Neural cell (in vitro differentiated cells): ENCODE results near the gene GATAD2A. TPM values are rescaled to one million over a fixed set of nuclear protein-coding genes. Genes with fewer than 3 reads are reported as not detected.

Experiments used
- H2AFZ ChIP-seq: fragments of 200-600, 300-800 bp; sonication (generic), shearing (Covaris generic); 2 replicates; pipeline ENCODE4 v1.6.0; 2014; ENCODE audit warnings: low read depth, mild to moderate bottlenecking, antibody characterized with exemption, low read length, moderate library complexity
- H3F3A ChIP-seq: fragments of 200-600 bp; shearing (Covaris generic); 2 replicates; pipeline ENCODE4 v1.6.1; 2016; ENCODE audit warnings: mild to moderate bottlenecking, moderate library complexity, mixed read lengths, antibody characterized with exemption, low read length; ENCODE audit not compliant: insufficient read depth, poor library complexity, severe bottlenecking
- H3K27ac ChIP-seq: fragments of 200-600, 300-800 bp; sonication (generic), shearing (Covaris generic); 2 replicates; pipeline ENCODE4 v1.5.1; 2014; ENCODE audit warnings: mild to moderate bottlenecking, low read length, moderate library complexity
- H3K27me3 ChIP-seq: fragments of 300-800, 200-600 bp; sonication (generic), shearing (Covaris generic); 2 replicates; pipeline ENCODE4 v1.6.0; 2014; ENCODE audit warnings: mild to moderate bottlenecking, low read depth, low read length, moderate library complexity; ENCODE audit not compliant: insufficient read depth
- H3K36me3 ChIP-seq: fragments of 300-800, 200-600 bp; sonication (generic), shearing (Covaris generic); 2 replicates; pipeline ENCODE4 v1.5.1; 2014; ENCODE audit warnings: mild to moderate bottlenecking, antibody characterized with exemption, low read length, moderate library complexity; ENCODE audit not compliant: insufficient read depth
- H3K4me2 ChIP-seq: fragments of 300-800, 200-600 bp; sonication (generic), shearing (Covaris generic); 2 replicates; pipeline ENCODE4 v1.6.0; 2014; ENCODE audit warnings: mild to moderate bottlenecking, low read length
- H3K4me3 ChIP-seq: fragments of 300-800, 200-600 bp; sonication (generic), shearing (Covaris generic); 2 replicates; pipeline ENCODE4 v1.5.1; 2014; ENCODE audit warnings: mild to moderate bottlenecking, low read length, moderate library complexity
- H3K79me2 ChIP-seq: fragments of 200-600 bp; shearing (Covaris generic); replicated peaks from 2 replicates; pipeline ENCODE4 v1.6.0; 2014; ENCODE audit warnings: mild to moderate bottlenecking, low read length, moderate library complexity; ENCODE audit not compliant: insufficient read depth
- H3K9ac ChIP-seq: fragments of 300-800, 200-600 bp; sonication (generic), shearing (Covaris generic); 2 replicates; pipeline ENCODE4 v1.6.1; 2016; ENCODE audit warnings: mild to moderate bottlenecking, low read length, mixed read lengths
- H3K9me2 ChIP-seq: fragments of 200-600 bp; shearing (Covaris generic); 2 replicates; pipeline ENCODE4 v1.6.1; 2016; ENCODE audit warnings: mild to moderate bottlenecking, low read length, mixed read lengths; ENCODE audit not compliant: insufficient read depth
- H3K9me3 ChIP-seq: fragments of 200-600, 300-800 bp; sonication (generic), shearing (Covaris generic); 2 replicates; pipeline ENCODE4 v1.6.1; 2016; ENCODE audit warnings: mild to moderate bottlenecking, mixed run types, low read length, moderate library complexity, mixed read lengths
- H4K20me1 ChIP-seq: fragments of 200-600 bp; shearing (Covaris generic); 2 replicates; pipeline ENCODE4 v1.6.1; 2016; ENCODE audit warnings: mild to moderate bottlenecking, mixed run types; ENCODE audit not compliant: insufficient read depth
- EP300 ChIP-seq: fragments of 450-650 bp; conservative IDR thresholded peaks from 2 replicates; pipeline ENCODE4 v1.6.1; 2014; ENCODE audit warnings: antibody characterized with exemption, mild to moderate bottlenecking, moderate library complexity; ENCODE audit not compliant: poor library complexity, severe bottlenecking
- EZH2 ChIP-seq: fragments of 200-600, 300-800 bp; shearing (Covaris generic), sonication (generic); IDR thresholded peaks from 2 replicates; pipeline ENCODE4 v1.6.1; 2014; ENCODE audit warnings: antibody characterized with exemption, low read length, borderline replicate concordance, mild to moderate bottlenecking; ENCODE audit not compliant: insufficient read depth, poor library complexity, severe bottlenecking
- MXI1 ChIP-seq: fragments of 450-650 bp; conservative IDR thresholded peaks from 2 replicates; pipeline ENCODE4 v1.6.1; 2014; ENCODE audit warnings: antibody characterized with exemption, mild to moderate bottlenecking; ENCODE audit not compliant: poor library complexity, severe bottlenecking
- POLR2AphosphoS5 ChIP-seq: IDR thresholded peaks from 2 replicates; pipeline ENCODE4 v1.6.1; 2012
- RAD21 ChIP-seq: fragments of 450-650 bp; conservative IDR thresholded peaks from 2 replicates; pipeline ENCODE4 v1.6.1; 2014; ENCODE audit warnings: antibody characterized with exemption, mild to moderate bottlenecking, moderate library complexity
- SMC3 ChIP-seq: fragments of 450-650 bp; conservative IDR thresholded peaks from 2 replicates; pipeline ENCODE4 v1.6.1; 2014; ENCODE audit warnings: antibody characterized with exemption, mild to moderate bottlenecking, moderate library complexity; ENCODE audit not compliant: poor library complexity
- TAF1 ChIP-seq: IDR thresholded peaks from 2 replicates; pipeline ENCODE4 v1.6.1; 2012; ENCODE audit warnings: low read depth
- polyA plus RNA-seq: library from polyadenylated mRNA; depleted of rRNA; stranded (reverse); fragments of >200 nt; gene quantifications from 2 replicates; pipeline ENCODE4 v1.2.3, GENCODE V29; 2014
- TF ChIP-seq, protein P1 (sequence below): fragments of 450-650 bp; IDR thresholded peaks from 2 replicates; pipeline ENCODE4 v1.5.1; 2014; ENCODE audit warnings: antibody characterized with exemption, mild to moderate bottlenecking, moderate library complexity; ENCODE audit not compliant: poor library complexity, severe bottlenecking
- TF ChIP-seq, protein P2 (sequence below): IDR thresholded peaks from 2 replicates; pipeline ENCODE4 v1.6.1; 2012; ENCODE audit warnings: borderline replicate concordance

The GATAD2A gene
- polyA plus RNA-seq, 1 donor from 2014 or later = 13.9 TPM

DNA sequence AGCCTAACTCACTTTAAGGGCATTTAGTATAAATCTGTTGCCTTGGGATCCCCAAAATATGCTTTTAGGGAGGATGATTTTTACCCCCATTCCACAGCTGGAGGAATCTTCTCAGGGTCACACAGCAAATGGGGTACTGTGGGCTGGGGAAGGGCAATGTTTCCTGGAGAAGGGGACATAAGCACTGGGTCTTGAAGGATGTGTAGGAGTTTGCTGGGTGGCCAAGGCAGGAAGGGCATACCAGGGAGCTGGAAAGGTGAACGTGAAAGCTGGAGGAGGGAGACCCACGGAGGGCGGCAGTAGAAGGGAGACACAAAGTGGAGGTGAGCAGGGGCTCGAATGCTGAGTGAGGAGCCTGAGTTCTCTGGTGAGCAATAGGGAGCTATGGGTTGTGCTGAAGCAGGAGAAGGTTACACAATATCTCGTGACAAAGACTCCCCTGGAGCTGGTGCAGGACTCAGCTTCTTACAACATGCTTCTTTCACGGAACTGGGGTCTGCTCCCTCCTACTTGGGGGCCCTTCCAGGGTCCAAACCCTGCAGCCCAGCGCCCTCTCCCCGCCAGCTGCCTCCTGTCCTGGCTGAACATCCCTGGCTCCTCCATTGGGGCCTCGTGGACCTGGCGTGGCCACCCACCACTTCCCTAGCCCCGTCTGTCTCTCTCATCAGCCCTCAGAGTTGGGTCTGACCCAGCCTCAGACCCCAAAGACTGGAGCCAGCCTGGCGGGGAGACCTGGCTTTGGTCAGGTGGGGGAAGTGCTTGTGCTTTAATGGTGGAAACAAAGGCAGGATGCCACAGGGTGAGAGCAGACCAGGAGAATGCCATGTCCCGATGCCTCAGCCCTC lies 143.7 kb downstream of the GATAD2A start:
- H3F3A ChIP-seq = no peaks in the 10 kb centered on the region
- no peak overlapping the region for H2AFZ ChIP-seq
- no peaks in the 10 kb centered on the region for H3K79me2 ChIP-seq
- TF ChIP-seq SMC3 (no peak), EZH2 (no peak), EP300 (no peak), RAD21 (no peak), MXI1 (no peak), TAF1 (no peak), POLR2AphosphoS5 (no peak)
- TF ChIP-seq, protein P1, sequence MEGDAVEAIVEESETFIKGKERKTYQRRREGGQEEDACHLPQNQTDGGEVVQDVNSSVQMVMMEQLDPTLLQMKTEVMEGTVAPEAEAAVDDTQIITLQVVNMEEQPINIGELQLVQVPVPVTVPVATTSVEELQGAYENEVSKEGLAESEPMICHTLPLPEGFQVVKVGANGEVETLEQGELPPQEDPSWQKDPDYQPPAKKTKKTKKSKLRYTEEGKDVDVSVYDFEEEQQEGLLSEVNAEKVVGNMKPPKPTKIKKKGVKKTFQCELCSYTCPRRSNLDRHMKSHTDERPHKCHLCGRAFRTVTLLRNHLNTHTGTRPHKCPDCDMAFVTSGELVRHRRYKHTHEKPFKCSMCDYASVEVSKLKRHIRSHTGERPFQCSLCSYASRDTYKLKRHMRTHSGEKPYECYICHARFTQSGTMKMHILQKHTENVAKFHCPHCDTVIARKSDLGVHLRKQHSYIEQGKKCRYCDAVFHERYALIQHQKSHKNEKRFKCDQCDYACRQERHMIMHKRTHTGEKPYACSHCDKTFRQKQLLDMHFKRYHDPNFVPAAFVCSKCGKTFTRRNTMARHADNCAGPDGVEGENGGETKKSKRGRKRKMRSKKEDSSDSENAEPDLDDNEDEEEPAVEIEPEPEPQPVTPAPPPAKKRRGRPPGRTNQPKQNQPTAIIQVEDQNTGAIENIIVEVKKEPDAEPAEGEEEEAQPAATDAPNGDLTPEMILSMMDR = no peak
- TF ChIP-seq, protein P2, sequence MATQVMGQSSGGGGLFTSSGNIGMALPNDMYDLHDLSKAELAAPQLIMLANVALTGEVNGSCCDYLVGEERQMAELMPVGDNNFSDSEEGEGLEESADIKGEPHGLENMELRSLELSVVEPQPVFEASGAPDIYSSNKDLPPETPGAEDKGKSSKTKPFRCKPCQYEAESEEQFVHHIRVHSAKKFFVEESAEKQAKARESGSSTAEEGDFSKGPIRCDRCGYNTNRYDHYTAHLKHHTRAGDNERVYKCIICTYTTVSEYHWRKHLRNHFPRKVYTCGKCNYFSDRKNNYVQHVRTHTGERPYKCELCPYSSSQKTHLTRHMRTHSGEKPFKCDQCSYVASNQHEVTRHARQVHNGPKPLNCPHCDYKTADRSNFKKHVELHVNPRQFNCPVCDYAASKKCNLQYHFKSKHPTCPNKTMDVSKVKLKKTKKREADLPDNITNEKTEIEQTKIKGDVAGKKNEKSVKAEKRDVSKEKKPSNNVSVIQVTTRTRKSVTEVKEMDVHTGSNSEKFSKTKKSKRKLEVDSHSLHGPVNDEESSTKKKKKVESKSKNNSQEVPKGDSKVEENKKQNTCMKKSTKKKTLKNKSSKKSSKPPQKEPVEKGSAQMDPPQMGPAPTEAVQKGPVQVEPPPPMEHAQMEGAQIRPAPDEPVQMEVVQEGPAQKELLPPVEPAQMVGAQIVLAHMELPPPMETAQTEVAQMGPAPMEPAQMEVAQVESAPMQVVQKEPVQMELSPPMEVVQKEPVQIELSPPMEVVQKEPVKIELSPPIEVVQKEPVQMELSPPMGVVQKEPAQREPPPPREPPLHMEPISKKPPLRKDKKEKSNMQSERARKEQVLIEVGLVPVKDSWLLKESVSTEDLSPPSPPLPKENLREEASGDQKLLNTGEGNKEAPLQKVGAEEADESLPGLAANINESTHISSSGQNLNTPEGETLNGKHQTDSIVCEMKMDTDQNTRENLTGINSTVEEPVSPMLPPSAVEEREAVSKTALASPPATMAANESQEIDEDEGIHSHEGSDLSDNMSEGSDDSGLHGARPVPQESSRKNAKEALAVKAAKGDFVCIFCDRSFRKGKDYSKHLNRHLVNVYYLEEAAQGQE = no peak
- H3K9me2 ChIP-seq = no peaks in the 10 kb centered on the region
- no peaks in the 10 kb centered on the region for H3K36me3 ChIP-seq
- H3K27ac ChIP-seq = no peak overlapping the region
- no peak overlapping the region for H3K4me3 ChIP-seq
- H3K4me2 ChIP-seq = no peak overlapping the region
- H3K27me3 ChIP-seq = no peaks in the 10 kb centered on the region
- no peaks in the 10 kb centered on the region for H3K9me3 ChIP-seq
- H3K9ac ChIP-seq = no peak overlapping the region
- no peaks in the 10 kb centered on the region for H4K20me1 ChIP-seq

DNA sequence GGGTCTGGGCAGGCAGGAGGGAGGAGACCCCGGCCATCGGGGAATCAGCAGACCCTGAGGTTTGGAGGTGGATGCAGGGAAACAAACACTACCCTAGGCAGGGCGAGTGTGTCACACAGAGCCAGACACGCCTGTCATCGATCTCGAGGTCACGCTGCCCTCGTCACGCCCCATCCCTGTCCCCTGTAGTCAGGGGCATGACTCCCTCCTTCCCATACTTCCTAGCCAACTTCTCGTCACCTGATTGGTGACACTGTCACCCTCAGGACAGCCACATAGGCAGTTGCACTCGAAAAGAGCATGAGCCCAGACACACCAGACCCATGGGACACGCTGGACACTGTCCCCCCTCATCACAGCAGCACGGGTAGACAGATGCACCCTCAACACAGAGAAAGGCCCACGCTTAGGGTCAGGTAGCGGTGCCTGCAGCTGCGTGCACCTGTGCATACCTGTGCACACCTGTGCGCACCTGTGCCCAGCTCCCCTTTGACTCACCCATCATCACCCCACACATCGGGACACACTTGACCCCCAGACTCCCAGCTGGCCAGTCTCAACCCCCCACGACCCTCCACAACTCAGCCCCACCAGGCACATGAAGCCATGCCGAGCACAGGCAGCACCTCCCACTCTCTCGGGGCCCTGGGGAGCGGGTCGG lies 144.5 kb downstream of the GATAD2A start:
- no peaks in the 10 kb centered on the region for H3K36me3 ChIP-seq
- no peaks in the 10 kb centered on the region for H4K20me1 ChIP-seq
- no peaks in the 10 kb centered on the region for H3F3A ChIP-seq
- no peak overlapping the region for H2AFZ ChIP-seq
- TF ChIP-seq TAF1 = no peak
- TF ChIP-seq POLR2AphosphoS5 = no peak
- no peak for TF ChIP-seq MXI1
- no peak for TF ChIP-seq EP300
- TF ChIP-seq, protein P2 = no peak
- no peak for TF ChIP-seq SMC3
- TF ChIP-seq, protein P1 = no peak
- no peak for TF ChIP-seq RAD21
- TF ChIP-seq EZH2 = no peak
- H3K9ac ChIP-seq = no peak overlapping the region
- no peaks in the 10 kb centered on the region for H3K79me2 ChIP-seq
- H3K9me3 ChIP-seq = no peaks in the 10 kb centered on the region
- no peak overlapping the region for H3K4me3 ChIP-seq
- no peak overlapping the region for H3K4me2 ChIP-seq
- H3K27me3 ChIP-seq = no peaks in the 10 kb centered on the region
- H3K9me2 ChIP-seq = no peaks in the 10 kb centered on the region
- H3K27ac ChIP-seq = no peak overlapping the region
